HuH-7 (cell line): Measurements from ENCODE around the gene NRM.
"Not testable (repeated sequence)": the region's sequence is repeated elsewhere in the genome, so short reads cannot be mapped to it uniquely, and the experiment has no call there.

Experiments
- DNase-seq: peaks from one replicate; pipeline ENCODE4 v3.0.0; 2011; ENCODE audit warnings: low spot score

NRM gene

GRCh38 chr6:30690403-30691207 is at the start of gene NRM:
NRM (minus strand) TSS chr6:30690984; CDS start chr6:30690974, 10 bp downstream.
- DNase-seq = peak; percentile 75

GRCh38 chr6:30740540-30740870 is 49.7 kb upstream of the NRM start:
- DNase-seq = no peak

GRCh38 chr6:30738532-30738931 is 47.7 kb upstream of the NRM start:
- DNase-seq = no peak

GRCh38 chr6:30735668-30736314 is 45.0 kb upstream of the NRM start:
- no peak for DNase-seq

- no peak for DNase-seq
Measured at GRCh38 chr6:30732237-30732943, 41.6 kb upstream of the NRM start.

- DNase-seq = peak; percentile 71
Measured at GRCh38 chr6:30730601-30731435, 40.0 kb upstream of the NRM start.

GRCh38 chr6:30727920-30728553 is 37.3 kb upstream of the NRM start:
- DNase-seq = no peak

- no peak for DNase-seq
Measured at GRCh38 chr6:30726506-30727413, 36.0 kb upstream of the NRM start.

- DNase-seq = no peak
Measured at GRCh38 chr6:30725713-30726505, 35.1 kb upstream of the NRM start.

GRCh38 chr6:30724906-30725667 is 34.3 kb upstream of the NRM start:
- DNase-seq = no peak

GRCh38 chr6:30723843-30724741 is 33.3 kb upstream of the NRM start:
- not testable (repeated sequence) for DNase-seq

GRCh38 chr6:30723159-30723842 is 32.5 kb upstream of the NRM start:
- DNase-seq = not testable (repeated sequence)

GRCh38 chr6:30722280-30723112 is 31.7 kb upstream of the NRM start:
- DNase-seq = peak; percentile 47

- DNase-seq = not testable (repeated sequence)
Measured at GRCh38 chr6:30722025-30722279, 31.2 kb upstream of the NRM start.

GRCh38 chr6:30721198-30722024 is 30.6 kb upstream of the NRM start:
- DNase-seq = peak; percentile 61

- no peak for DNase-seq
Measured at GRCh38 chr6:30720738-30721197, 30.0 kb upstream of the NRM start.
